Body of pancreas (tissue), 4 donors: ENCODE measurements around the gene RNASEH1. TPM values are rescaled to one million over a fixed set of nuclear protein-coding genes. Genes with fewer than 3 reads are reported as not detected.

Experiments used
- ATAC-seq: fragments of 150-250 bp; one replicate; pipeline ENCODE4 v1.9.1; 2016
- DNase-seq, 4 donors: peaks; one replicate each; pipeline ENCODE4 v3.0.0-alpha.2; 2019
- H3K27ac ChIP-seq, 4 donors: fragments of 200-600 bp; sonication (generic); 1 replicate in 3 of 4; 2 replicates in 1 of 4; pipeline versions ENCODE4 v1.5.1 to v1.6.1; 2016 to 2019; ENCODE audit warnings: mild to moderate bottlenecking in 1 of 4, mixed read lengths in 1 of 4, moderate library complexity in 1 of 4
- H3K27me3 ChIP-seq, 2 donors: fragments of 200-600 bp; sonication (generic); one replicate each; pipeline ENCODE4 v1.6.0; 2016; ENCODE audit warnings: mild to moderate bottlenecking in 1 of 2
- H3K36me3 ChIP-seq, 2 donors: fragments of 200-600 bp; sonication (generic); replicated peaks in 1 of 2; 2 replicates each; pipeline ENCODE4 v1.5.1; 2016; ENCODE audit warnings: low read depth in 2 of 2; ENCODE audit not compliant: insufficient read depth in 1 of 2
- H3K4me1 ChIP-seq: fragments of 200-600 bp; sonication (generic); one replicate; pipeline ENCODE4 v1.6.0; 2016
- H3K4me3 ChIP-seq, 2 donors: fragments of 200-600 bp; sonication (generic); 1 replicate in 1 of 2; 2 replicates in 1 of 2; pipeline ENCODE4 v1.5.1; 2016 to 2019
- H3K9me3 ChIP-seq, 3 donors: fragments of 200-600 bp; sonication (generic); 1 replicate in 2 of 3; 2 replicates in 1 of 3; pipeline ENCODE4 v1.5.1; 2016
- POLR2A ChIP-seq, 3 donors: fragments of 450-650 bp; IDR thresholded peaks; one replicate each; pipeline ENCODE4 v1.6.1; 2016; ENCODE audit warnings: antibody characterized with exemption in 3 of 3, mild to moderate bottlenecking in 2 of 3
- WGBS, 2 donors: methylation state at CpG; one replicate each; pipeline ENCODE4 v1.1.5; 2017; 5-methylcytosine and 5-hydroxymethylcytosine counted together
- intact Hi-C: fragments of 100-400 bp; cut with DNase I; formaldehyde crosslinking; loops from one replicate; pipeline ENCODE4 v1.15.1; 2023
- total RNA-seq, 2 donors: library from RNA; depleted of rRNA; stranded (reverse); fragments of >200 nt; gene quantifications; one replicate each; pipeline ENCODE4 v1.1.0, GENCODE V29; 2016
- TF ChIP-seq, protein P1 (sequence below), 7 experiments: fragments of 450-650 bp in 4 of 7; fragments of 200-600 bp in 3 of 7; sonication (generic) in 3 of 7; IDR thresholded peaks; one replicate each; pipeline ENCODE4 v1.5.1; 2016 to 2019; ENCODE audit warnings: antibody characterized with exemption in 7 of 7

RNASEH1 gene
- total RNA-seq, 2 donors from 2014 or later, result 10.1 to 11.2 TPM

DNA sequence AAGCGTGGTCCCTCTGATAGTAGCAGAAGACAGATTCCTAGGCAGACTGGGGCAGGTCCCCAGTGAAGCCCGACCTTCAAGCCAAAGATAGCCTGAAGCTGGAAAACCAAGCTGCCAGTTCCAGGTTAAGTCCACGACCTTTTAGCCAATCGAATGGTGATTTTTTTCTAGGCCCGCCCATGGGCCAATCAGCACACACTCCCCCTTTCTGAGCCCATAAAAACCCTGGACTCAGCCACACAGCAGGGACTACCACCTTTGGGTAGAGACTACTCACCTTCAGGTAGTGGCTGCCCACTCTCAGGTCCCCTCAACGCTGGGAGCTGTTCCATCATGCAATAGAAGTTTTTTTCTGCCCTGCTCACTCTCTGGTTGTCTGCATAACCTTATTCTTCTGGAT is 24.3 kb downstream of the RNASEH1 start:
- ATAC-seq, result no peak
- no peak for DNase-seq
- intact Hi-C loops, result no loop called here
- Histone ChIP-seq H3K27me3 (no peaks in the 10 kb centered on the region), H3K9me3 (no peaks in the 10 kb centered on the region), H3K36me3 (no peaks in the 10 kb centered on the region), H3K4me3 (no peak overlapping the region), H3K27ac (no peak overlapping the region), H3K4me1 (peaks cover 14% of the 10 kb centered on the region)
- WGBS, 2 donors, result 93 to 96% methylated on average over 6 of the region's 6 CpGs
- no peak for TF ChIP-seq POLR2A (IDR thresholded peaks at IDR 0.05)
- TF ChIP-seq, protein P1, sequence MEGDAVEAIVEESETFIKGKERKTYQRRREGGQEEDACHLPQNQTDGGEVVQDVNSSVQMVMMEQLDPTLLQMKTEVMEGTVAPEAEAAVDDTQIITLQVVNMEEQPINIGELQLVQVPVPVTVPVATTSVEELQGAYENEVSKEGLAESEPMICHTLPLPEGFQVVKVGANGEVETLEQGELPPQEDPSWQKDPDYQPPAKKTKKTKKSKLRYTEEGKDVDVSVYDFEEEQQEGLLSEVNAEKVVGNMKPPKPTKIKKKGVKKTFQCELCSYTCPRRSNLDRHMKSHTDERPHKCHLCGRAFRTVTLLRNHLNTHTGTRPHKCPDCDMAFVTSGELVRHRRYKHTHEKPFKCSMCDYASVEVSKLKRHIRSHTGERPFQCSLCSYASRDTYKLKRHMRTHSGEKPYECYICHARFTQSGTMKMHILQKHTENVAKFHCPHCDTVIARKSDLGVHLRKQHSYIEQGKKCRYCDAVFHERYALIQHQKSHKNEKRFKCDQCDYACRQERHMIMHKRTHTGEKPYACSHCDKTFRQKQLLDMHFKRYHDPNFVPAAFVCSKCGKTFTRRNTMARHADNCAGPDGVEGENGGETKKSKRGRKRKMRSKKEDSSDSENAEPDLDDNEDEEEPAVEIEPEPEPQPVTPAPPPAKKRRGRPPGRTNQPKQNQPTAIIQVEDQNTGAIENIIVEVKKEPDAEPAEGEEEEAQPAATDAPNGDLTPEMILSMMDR (IDR thresholded peaks at IDR 0.05), result no peak

DNA sequence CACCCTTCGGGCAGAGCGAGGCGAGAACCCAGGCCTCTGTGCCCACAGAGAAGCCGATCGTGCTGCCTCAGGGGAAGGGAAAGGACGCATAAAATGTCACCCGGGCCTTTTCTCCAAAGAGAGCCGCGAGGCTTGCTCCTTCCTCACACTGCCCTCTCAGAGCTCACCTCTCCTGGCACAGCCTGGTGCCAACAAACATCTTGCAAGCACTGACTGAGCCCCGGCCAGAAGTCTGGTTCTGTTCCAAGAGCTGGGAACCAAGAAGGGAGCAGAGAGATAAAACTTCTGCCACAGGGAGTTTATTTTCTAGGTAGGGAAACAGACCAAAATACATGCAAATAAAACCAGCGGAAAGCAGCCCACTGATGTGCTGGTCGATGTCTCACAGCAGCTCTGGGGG is 25.2 kb downstream of the RNASEH1 start:
- WGBS, 2 donors, result 86 to 89% methylated on average over 9 to 12 of the region's 12 CpGs
- Histone ChIP-seq H3K27ac (no peak overlapping the region), H3K9me3 (no peaks in the 10 kb centered on the region), H3K27me3 (no peaks in the 10 kb centered on the region), H3K4me3 (no peak overlapping the region), H3K4me1 (peaks cover 14% of the 10 kb centered on the region), H3K36me3 (no peaks in the 10 kb centered on the region)
- TF ChIP-seq, protein P1 (IDR thresholded peaks at IDR 0.05), result no peak
- no peak for TF ChIP-seq POLR2A (IDR thresholded peaks at IDR 0.05)
- ATAC-seq, result no peak
- intact Hi-C loops, result no loop called here
- DNase-seq, result no peak

DNA sequence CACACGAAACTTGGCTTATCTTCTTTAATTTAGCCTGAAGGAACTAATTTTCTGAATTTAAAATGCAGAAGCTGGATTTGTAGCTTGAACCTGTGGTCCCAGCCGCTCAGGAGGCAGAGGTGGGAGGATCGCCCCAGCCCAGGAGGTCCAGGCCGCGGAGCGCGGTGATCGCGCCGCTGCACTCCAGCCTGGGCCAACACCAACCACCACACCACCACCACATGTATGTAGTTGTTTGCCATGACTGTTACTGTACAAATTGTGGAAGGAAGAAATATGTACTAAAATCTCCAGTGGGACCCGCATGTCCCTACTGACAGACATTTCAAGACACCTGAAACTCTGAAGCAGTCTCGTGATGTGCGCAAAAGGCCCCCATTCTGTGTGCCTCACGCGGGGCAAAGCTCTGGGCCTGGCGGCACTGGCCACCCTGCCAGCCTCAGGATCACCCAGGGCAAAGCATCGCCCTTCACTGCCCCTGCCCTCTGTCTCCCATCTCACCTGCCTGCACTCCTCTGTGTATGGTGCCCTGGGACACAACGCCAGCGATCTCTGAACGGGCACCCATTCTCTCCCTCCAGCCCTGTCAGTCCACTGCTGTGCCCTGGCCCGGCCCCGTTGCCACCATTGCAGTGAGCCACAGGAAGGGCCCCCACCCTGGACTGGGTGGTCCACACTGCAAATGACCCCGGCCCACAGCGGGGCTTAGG is 28.7 kb downstream of the RNASEH1 start:
- Histone ChIP-seq H3K4me3 (no peak overlapping the region), H3K36me3 (no peaks in the 10 kb centered on the region), H3K27ac (no peak overlapping the region), H3K9me3 (no peaks in the 10 kb centered on the region), H3K27me3 (no peaks in the 10 kb centered on the region), H3K4me1 (peaks cover 10% of the 10 kb centered on the region)
- WGBS, 2 donors, result 96 to 99% methylated on average over 15 to 24 of the region's 24 CpGs
- TF ChIP-seq, protein P1 (IDR thresholded peaks at IDR 0.05), result no peak
- no peak for TF ChIP-seq POLR2A (IDR thresholded peaks at IDR 0.05)
- ATAC-seq (no peak), DNase-seq (no peak)
- intact Hi-C loops, result no loop called here

DNA sequence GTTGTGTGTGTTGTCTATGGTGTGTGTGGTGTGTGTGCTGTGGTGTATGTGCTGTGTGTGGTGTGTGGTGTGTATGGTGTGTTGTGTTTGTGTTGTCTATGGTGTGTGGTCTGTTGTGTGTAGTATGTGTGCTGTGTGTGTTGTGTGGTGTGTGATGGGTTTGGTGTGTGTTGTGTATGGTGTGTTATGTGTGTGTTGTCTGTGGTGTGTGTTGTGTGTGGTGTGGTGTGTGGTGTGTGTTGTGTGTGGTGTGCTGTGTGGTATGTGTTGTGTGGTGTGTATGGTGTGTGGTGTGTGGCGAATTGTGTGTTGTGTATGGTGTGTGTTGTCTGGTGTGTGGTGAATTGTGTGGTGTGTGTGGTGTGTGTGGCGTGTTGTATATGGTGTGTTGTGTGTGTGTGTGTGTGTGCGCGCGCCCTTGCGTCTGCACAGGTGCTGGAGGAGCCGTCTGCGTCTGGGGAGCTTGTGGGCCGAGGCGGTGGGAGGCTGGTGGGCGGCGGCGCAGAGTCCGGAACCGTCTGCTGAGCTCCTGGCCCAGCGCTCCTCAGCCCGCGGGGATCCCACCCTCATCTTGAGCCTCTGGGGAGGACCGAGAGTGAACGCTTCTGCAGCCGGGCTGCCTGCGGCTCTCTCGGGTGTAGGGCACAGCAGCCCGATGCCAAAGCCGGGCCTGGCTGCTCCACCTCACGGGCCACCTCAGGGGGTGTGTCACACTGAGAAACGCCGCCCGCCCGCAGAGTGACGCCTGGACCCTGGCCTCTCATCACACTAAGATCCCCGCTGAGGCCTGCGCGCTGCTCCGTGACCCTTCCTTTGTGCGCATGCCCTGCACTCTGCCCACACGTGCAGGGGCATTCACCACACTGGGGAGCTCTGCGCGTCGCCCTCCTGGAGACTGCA is 30.0 kb downstream of the RNASEH1 start:
- 89 to 90% methylated on average over 19 to 31 of the region's 40 CpGs for WGBS, 2 donors
- Histone ChIP-seq H3K36me3 (no peaks in the 10 kb centered on the region), H3K4me3 (no peak overlapping the region), H3K4me1 (peaks cover 23% of the 10 kb centered on the region), H3K9me3 (no peaks in the 10 kb centered on the region), H3K27ac (no peak overlapping the region), H3K27me3 (no peaks in the 10 kb centered on the region)
- intact Hi-C loops, result no loop called here
- no peak for DNase-seq
- no peak for TF ChIP-seq POLR2A (IDR thresholded peaks at IDR 0.05)
- TF ChIP-seq, protein P1 (IDR thresholded peaks at IDR 0.05), result no peak
- ATAC-seq, result no peak
